WTC11 (cell line): Measurements from ENCODE around the gene FIZ1. TPM values are rescaled to one million over a fixed set of nuclear protein-coding genes. Genes with fewer than 3 reads are reported as not detected.
A peak's percentile ranks its signal among the peaks of the same experiment; 100 is the strongest.

Source experiments
- ATAC-seq: fragments of 200-7000 bp; cut with Tn5 transposase; 2 replicates; pipeline ENCODE4 v1.10.0; 2021; ENCODE audit warnings: mild to moderate bottlenecking, moderate library complexity
- CTCF ChIA-PET: fragments of 300-600 bp; sonication (Branson Sonifier 250); formaldehyde crosslinking; loops from one replicate; lab custom pipeline; 2021; ENCODE audit warnings: antibody characterized with exemption; lab: Charles Lee
- POLR2A ChIA-PET: fragments of 350-600 bp; sonication (Branson Sonifier 250); formaldehyde crosslinking; loops from one replicate; lab custom pipeline; 2021; ENCODE audit warnings: antibody characterized with exemption; lab: Charles Lee
- DNase-seq: peaks from one replicate; pipeline ENCODE4 v3.0.0; 2021; ENCODE audit warnings: low spot score
- H3K27ac Mint-ChIP-seq: 2 replicates; pipeline ENCODE4 v1.8.0; 2021; ENCODE audit warnings: mixed read lengths
- H3K27me3 Mint-ChIP-seq: 2 replicates; pipeline ENCODE4 v1.8.0; 2021; ENCODE audit warnings: low read depth, mild to moderate bottlenecking, moderate library complexity, mixed read lengths
- H3K36me3 Mint-ChIP-seq: 2 replicates; pipeline ENCODE4 v1.8.0; 2021; ENCODE audit warnings: mixed read lengths
- H3K4me1 Mint-ChIP-seq: 2 replicates; pipeline ENCODE4 v1.8.0; 2022; ENCODE audit warnings: mixed read lengths
- H3K4me3 Mint-ChIP-seq: 2 replicates; pipeline ENCODE4 v1.8.0; 2021; ENCODE audit warnings: mild to moderate bottlenecking, moderate library complexity, mixed read lengths
- H3K9me3 Mint-ChIP-seq: 2 replicates; pipeline ENCODE4 v1.8.0; 2021; ENCODE audit warnings: mixed read lengths
- CREB1 ChIP-seq: sonication (generic); formaldehyde crosslinking; IDR thresholded peaks from 2 replicates; pipeline ENCODE4 v1.8.0; 2023; ENCODE audit warnings: mild to moderate bottlenecking, missing genetic modification reagents
- ELF4 ChIP-seq: sonication (generic); formaldehyde crosslinking; IDR thresholded peaks from 2 replicates; pipeline ENCODE4 v1.8.1; 2022; ENCODE audit warnings: low read depth, mild to moderate bottlenecking, moderate library complexity, missing genetic modification reagents
- GABPB1 ChIP-seq: sonication (generic); formaldehyde crosslinking; IDR thresholded peaks from 2 replicates; pipeline ENCODE4 v1.8.1; 2023; ENCODE audit warnings: mild to moderate bottlenecking, missing genetic modification reagents
- IRF2 ChIP-seq: sonication (generic); formaldehyde crosslinking; IDR thresholded peaks from 2 replicates; pipeline ENCODE4 v1.8.0; 2022; ENCODE audit warnings: low read depth, missing genetic modification reagents, borderline replicate concordance
- NR3C1 ChIP-seq: sonication (generic); formaldehyde crosslinking; conservative IDR thresholded peaks from 2 replicates; pipeline ENCODE4 v1.8.1; 2023; ENCODE audit warnings: low read depth, mild to moderate bottlenecking, missing genetic modification reagents
- SMAD4 ChIP-seq: sonication (generic); formaldehyde crosslinking; IDR thresholded peaks from 2 replicates; pipeline ENCODE4 v1.8.0; 2022; ENCODE audit warnings: mild to moderate bottlenecking, missing genetic modification reagents
- ZNF219 ChIP-seq: sonication (generic); formaldehyde crosslinking; IDR thresholded peaks from 2 replicates; pipeline ENCODE4 v1.8.0; 2023; ENCODE audit warnings: missing genetic modification reagents, mild to moderate bottlenecking, borderline replicate concordance
- ZNF317 ChIP-seq: sonication (generic); formaldehyde crosslinking; IDR thresholded peaks from 2 replicates; pipeline ENCODE4 v1.8.1; 2023; ENCODE audit warnings: low read depth, mild to moderate bottlenecking, moderate library complexity, missing genetic modification reagents, borderline replicate concordance
- ZNF416 ChIP-seq: fragments of 250-450 bp; sonication (Bioruptor Pico); IDR thresholded peaks from 2 replicates; pipeline ENCODE4 v1.9.0; 2021; ENCODE audit warnings: mild to moderate bottlenecking, inconsistent platforms
- ZNF671 ChIP-seq: fragments of 250-450 bp; sonication (Bioruptor Pico); IDR thresholded peaks from 2 replicates; pipeline ENCODE4 v1.8.0; 2021; ENCODE audit warnings: mild to moderate bottlenecking
- total RNA-seq: library from RNA; stranded (reverse); gene quantifications from 3 replicates; pipeline ENCODE4 v1.2.3, GENCODE V29; 2021
- TF ChIP-seq, protein P1 (sequence below): sonication (generic); formaldehyde crosslinking; IDR thresholded peaks from 2 replicates; pipeline ENCODE4 v1.8.0; 2022; ENCODE audit warnings: mild to moderate bottlenecking, missing genetic modification reagents
- TF ChIP-seq, protein P2 (sequence below): sonication (generic); formaldehyde crosslinking; IDR thresholded peaks from 2 replicates; pipeline ENCODE4 v1.8.0; 2023; ENCODE audit warnings: missing genetic modification reagents, mild to moderate bottlenecking, borderline replicate concordance
- TF ChIP-seq, protein P3 (sequence below): fragments of 250-450 bp; sonication (Bioruptor Pico); IDR thresholded peaks from 2 replicates; pipeline ENCODE4 v2.1.2; 2022; ENCODE audit warnings: mild to moderate bottlenecking, moderate library complexity
- TF ChIP-seq, protein P4 (sequence below): sonication (generic); formaldehyde crosslinking; IDR thresholded peaks from 2 replicates; pipeline ENCODE4 v1.8.0; 2023; ENCODE audit warnings: missing genetic modification reagents
- TF ChIP-seq, protein P5 (sequence below): sonication (generic); formaldehyde crosslinking; IDR thresholded peaks from 2 replicates; pipeline ENCODE4 v1.8.0; 2023; ENCODE audit warnings: mild to moderate bottlenecking, missing genetic modification reagents
- TF ChIP-seq, protein P6 (sequence below): sonication (generic); formaldehyde crosslinking; IDR thresholded peaks from 2 replicates; pipeline ENCODE4 v1.8.1; 2022; ENCODE audit warnings: mild to moderate bottlenecking, missing genetic modification reagents, moderate library complexity, borderline replicate concordance
- TF ChIP-seq, protein P7 (sequence below): fragments of 250-450 bp; sonication (Bioruptor Pico); IDR thresholded peaks from 2 replicates; pipeline ENCODE4 v1.8.0; 2021; ENCODE audit warnings: mild to moderate bottlenecking
- TF ChIP-seq, protein P8 (sequence below): fragments of 250-450 bp; sonication (Bioruptor Pico); IDR thresholded peaks from 2 replicates; pipeline ENCODE4 v1.9.0; 2021; ENCODE audit warnings: mild to moderate bottlenecking

FIZ1 gene
- total RNA-seq, 1 experiment from 2014 or later = 20.1 TPM

DNA sequence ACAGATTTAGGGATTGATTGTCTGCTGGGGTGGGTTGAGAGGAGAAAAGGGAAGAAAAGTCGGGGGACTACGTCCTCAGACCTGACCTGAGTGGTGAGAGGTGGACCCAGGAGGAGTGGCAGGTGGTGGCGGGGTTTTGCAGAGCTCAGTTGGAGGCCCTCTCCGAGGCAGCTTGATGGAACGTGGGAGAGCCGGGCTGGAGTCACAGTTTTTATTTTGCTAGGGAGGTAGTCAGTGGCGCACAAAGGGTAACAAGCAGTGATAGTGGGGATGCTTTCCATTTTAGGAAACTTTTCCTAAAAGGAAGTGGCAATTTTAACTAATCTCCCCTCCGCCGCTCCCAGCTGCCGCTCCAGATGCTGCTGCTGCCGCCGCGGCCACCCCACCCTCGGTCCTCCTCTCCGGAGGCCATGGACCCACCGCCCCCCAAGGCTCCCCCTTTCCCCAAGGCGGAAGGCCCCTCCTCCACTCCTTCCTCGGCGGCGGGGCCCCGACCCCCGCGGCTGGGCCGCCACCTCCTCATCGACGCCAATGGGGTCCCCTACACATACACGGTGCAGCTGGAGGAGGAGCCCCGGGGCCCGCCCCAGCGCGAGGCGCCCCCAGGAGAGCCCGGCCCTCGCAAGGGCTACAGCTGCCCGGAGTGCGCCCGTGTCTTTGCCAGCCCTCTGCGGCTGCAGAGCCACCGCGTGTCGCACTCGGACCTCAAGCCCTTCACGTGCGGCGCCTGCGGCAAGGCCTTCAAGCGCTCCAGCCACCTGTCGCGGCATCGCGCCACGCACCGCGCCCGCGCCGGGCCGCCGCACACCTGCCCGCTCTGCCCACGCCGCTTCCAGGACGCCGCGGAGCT, 43.1 kb upstream of the FIZ1 start (continued):
- TF ChIP-seq, protein P1, sequence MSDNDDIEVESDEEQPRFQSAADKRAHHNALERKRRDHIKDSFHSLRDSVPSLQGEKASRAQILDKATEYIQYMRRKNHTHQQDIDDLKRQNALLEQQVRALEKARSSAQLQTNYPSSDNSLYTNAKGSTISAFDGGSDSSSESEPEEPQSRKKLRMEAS = peak; percentile 4; the same call in 1 of the 2 replicates
- TF ChIP-seq, protein P2, sequence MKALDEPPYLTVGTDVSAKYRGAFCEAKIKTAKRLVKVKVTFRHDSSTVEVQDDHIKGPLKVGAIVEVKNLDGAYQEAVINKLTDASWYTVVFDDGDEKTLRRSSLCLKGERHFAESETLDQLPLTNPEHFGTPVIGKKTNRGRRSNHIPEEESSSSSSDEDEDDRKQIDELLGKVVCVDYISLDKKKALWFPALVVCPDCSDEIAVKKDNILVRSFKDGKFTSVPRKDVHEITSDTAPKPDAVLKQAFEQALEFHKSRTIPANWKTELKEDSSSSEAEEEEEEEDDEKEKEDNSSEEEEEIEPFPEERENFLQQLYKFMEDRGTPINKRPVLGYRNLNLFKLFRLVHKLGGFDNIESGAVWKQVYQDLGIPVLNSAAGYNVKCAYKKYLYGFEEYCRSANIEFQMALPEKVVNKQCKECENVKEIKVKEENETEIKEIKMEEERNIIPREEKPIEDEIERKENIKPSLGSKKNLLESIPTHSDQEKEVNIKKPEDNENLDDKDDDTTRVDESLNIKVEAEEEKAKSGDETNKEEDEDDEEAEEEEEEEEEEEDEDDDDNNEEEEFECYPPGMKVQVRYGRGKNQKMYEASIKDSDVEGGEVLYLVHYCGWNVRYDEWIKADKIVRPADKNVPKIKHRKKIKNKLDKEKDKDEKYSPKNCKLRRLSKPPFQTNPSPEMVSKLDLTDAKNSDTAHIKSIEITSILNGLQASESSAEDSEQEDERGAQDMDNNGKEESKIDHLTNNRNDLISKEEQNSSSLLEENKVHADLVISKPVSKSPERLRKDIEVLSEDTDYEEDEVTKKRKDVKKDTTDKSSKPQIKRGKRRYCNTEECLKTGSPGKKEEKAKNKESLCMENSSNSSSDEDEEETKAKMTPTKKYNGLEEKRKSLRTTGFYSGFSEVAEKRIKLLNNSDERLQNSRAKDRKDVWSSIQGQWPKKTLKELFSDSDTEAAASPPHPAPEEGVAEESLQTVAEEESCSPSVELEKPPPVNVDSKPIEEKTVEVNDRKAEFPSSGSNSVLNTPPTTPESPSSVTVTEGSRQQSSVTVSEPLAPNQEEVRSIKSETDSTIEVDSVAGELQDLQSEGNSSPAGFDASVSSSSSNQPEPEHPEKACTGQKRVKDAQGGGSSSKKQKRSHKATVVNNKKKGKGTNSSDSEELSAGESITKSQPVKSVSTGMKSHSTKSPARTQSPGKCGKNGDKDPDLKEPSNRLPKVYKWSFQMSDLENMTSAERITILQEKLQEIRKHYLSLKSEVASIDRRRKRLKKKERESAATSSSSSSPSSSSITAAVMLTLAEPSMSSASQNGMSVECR (CRISPR knock-in tag) = no peak
- TF ChIP-seq, protein P3, sequence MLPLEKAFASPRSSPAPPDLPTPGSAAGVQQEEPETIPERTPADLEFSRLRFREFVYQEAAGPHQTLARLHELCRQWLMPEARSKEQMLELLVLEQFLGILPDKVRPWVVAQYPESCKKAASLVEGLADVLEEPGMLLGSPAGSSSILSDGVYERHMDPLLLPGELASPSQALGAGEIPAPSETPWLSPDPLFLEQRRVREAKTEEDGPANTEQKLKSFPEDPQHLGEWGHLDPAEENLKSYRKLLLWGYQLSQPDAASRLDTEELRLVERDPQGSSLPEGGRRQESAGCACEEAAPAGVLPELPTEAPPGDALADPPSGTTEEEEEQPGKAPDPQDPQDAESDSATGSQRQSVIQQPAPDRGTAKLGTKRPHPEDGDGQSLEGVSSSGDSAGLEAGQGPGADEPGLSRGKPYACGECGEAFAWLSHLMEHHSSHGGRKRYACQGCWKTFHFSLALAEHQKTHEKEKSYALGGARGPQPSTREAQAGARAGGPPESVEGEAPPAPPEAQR = no peak
- TF ChIP-seq, protein P4, sequence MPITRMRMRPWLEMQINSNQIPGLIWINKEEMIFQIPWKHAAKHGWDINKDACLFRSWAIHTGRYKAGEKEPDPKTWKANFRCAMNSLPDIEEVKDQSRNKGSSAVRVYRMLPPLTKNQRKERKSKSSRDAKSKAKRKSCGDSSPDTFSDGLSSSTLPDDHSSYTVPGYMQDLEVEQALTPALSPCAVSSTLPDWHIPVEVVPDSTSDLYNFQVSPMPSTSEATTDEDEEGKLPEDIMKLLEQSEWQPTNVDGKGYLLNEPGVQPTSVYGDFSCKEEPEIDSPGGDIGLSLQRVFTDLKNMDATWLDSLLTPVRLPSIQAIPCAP (CRISPR knock-in tag) = 0 out of 2 replicates have a peak, but pooled peaks have one; percentile 14
- TF ChIP-seq ELF4 (CRISPR knock-in tag) (no peak), ZNF219 (CRISPR knock-in tag) (no peak), IRF2 (CRISPR knock-in tag) (no peak), ZNF671 (CRISPR knock-in tag) (peak; percentile 40; the same call in 1 of the 2 replicates), NR3C1 (no peak)
- TF ChIP-seq, protein P5, sequence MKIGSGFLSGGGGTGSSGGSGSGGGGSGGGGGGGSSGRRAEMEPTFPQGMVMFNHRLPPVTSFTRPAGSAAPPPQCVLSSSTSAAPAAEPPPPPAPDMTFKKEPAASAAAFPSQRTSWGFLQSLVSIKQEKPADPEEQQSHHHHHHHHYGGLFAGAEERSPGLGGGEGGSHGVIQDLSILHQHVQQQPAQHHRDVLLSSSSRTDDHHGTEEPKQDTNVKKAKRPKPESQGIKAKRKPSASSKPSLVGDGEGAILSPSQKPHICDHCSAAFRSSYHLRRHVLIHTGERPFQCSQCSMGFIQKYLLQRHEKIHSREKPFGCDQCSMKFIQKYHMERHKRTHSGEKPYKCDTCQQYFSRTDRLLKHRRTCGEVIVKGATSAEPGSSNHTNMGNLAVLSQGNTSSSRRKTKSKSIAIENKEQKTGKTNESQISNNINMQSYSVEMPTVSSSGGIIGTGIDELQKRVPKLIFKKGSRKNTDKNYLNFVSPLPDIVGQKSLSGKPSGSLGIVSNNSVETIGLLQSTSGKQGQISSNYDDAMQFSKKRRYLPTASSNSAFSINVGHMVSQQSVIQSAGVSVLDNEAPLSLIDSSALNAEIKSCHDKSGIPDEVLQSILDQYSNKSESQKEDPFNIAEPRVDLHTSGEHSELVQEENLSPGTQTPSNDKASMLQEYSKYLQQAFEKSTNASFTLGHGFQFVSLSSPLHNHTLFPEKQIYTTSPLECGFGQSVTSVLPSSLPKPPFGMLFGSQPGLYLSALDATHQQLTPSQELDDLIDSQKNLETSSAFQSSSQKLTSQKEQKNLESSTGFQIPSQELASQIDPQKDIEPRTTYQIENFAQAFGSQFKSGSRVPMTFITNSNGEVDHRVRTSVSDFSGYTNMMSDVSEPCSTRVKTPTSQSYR (CRISPR knock-in tag) = 0 out of 2 replicates have a peak, but pooled peaks have one; percentile 35

DNA sequence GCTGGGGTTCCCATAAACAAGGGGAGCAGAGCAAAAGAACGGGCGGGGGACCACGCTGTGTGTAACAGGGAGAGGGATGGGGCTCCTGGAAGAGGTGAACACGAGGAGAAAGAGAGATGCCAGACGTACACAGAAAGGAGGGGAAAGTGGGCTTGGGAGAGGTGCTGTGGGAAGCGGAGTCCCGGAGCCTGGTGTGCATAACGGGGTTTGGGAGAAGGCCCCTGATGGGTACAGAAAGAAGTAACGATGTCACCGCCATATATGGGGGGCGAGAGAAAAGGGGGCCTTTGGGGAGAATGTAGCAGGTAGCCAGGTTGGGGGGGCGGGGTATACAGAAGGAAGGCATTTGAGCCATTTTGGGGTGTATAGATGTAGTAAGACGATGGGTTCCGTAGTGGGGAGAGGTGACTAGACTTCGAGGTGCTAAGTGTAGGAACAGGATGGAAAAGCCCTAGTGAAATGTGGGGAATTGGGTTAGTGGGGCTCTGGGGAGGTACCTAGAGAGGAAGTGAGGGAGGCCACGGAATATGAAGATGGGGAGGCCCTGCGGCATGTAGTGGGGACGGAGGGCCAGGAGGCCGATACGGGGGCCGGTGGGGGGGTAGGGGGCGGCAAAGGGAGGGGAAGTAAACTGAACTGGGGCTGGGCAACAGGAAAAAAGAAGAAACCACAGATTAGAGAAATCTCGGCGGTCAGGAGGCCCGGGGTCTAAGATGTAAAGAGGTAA, 42.3 kb upstream of the FIZ1 start:
- peaks cover 4% of the 10 kb centered on the region for H3K9me3 Mint-ChIP-seq
- DNase-seq = no peak
- peak overlapping the region; percentile 89 for H3K4me3 Mint-ChIP-seq
- ATAC-seq = peak; percentile 2
- H3K27me3 Mint-ChIP-seq = peaks cover 9% of the 10 kb centered on the region
- peaks cover 20% of the 10 kb centered on the region for H3K4me1 Mint-ChIP-seq
- H3K36me3 Mint-ChIP-seq = peaks cover 20% of the 10 kb centered on the region
- POLR2A ChIA-PET = interaction anchor here (1.0 kb wide), 1 partner anchor 13 kb away, joined by 3 read pairs; the partner anchor contains the start of gene U2AF2
- peak overlapping the region; percentile 89 for H3K27ac Mint-ChIP-seq
- CTCF ChIA-PET = interaction anchor here (0.6 to 2.6 kb wide), 5 partner anchors 9 to 1404 kb away, joined by 3 to 12 read pairs (median 11); partner anchors contain the start of gene ZNF784
- TF ChIP-seq GABPB1 (0 out of 2 replicates have a peak, but pooled peaks have one; percentile 9), ZNF416 (CRISPR knock-in tag) (0 out of 2 replicates have a peak, but pooled peaks have one; percentile 4), CREB1 (CRISPR knock-in tag) (no peak), ZNF317 (no peak), SMAD4 (CRISPR knock-in tag) (no peak)
- TF ChIP-seq, protein P6, sequence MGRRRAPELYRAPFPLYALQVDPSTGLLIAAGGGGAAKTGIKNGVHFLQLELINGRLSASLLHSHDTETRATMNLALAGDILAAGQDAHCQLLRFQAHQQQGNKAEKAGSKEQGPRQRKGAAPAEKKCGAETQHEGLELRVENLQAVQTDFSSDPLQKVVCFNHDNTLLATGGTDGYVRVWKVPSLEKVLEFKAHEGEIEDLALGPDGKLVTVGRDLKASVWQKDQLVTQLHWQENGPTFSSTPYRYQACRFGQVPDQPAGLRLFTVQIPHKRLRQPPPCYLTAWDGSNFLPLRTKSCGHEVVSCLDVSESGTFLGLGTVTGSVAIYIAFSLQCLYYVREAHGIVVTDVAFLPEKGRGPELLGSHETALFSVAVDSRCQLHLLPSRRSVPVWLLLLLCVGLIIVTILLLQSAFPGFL (CRISPR knock-in tag) = no peak
- TF ChIP-seq, protein P7, sequence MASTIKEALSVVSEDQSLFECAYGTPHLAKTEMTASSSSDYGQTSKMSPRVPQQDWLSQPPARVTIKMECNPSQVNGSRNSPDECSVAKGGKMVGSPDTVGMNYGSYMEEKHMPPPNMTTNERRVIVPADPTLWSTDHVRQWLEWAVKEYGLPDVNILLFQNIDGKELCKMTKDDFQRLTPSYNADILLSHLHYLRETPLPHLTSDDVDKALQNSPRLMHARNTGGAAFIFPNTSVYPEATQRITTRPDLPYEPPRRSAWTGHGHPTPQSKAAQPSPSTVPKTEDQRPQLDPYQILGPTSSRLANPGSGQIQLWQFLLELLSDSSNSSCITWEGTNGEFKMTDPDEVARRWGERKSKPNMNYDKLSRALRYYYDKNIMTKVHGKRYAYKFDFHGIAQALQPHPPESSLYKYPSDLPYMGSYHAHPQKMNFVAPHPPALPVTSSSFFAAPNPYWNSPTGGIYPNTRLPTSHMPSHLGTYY (CRISPR knock-in tag) = peak; percentile 63
- TF ChIP-seq, protein P8, sequence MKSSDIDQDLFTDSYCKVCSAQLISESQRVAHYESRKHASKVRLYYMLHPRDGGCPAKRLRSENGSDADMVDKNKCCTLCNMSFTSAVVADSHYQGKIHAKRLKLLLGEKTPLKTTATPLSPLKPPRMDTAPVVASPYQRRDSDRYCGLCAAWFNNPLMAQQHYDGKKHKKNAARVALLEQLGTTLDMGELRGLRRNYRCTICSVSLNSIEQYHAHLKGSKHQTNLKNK (CRISPR knock-in tag) = peak; percentile 59; the same call in 1 of the 2 replicates
- TF ChIP-seq, protein P3 = no peak
